Thyroid gland (tissue), 4 donors: ENCODE results near the gene RPUSD2. TPM values are rescaled to one million over a fixed set of nuclear protein-coding genes. Genes with fewer than 3 reads are reported as not detected.

ENCODE experiments used
- DNase-seq, 2 donors: peaks; one replicate each; pipeline ENCODE4 v3.0.0-alpha.2; 2019
- H3K27ac ChIP-seq, 3 donors: fragments of 200-600 bp; sonication (generic); 1 replicate in 2 of 3; 2 replicates in 1 of 3; pipeline ENCODE4 v1.5.1; 2016 to 2019; ENCODE audit warnings: mild to moderate bottlenecking in 1 of 3, moderate library complexity in 1 of 3
- H3K27me3 ChIP-seq: fragments of 200-600 bp; sonication (generic); one replicate; pipeline ENCODE4 v1.5.1; 2019
- H3K36me3 ChIP-seq, 2 donors: fragments of 200-600 bp; sonication (generic); one replicate each; pipeline ENCODE4 v1.5.1; 2016 to 2019
- H3K4me1 ChIP-seq, 2 donors: fragments of 200-600 bp; sonication (generic); one replicate each; pipeline ENCODE4 v1.5.1; 2017 to 2019
- H3K4me3 ChIP-seq, 3 donors: fragments of 200-600 bp; sonication (generic); replicated peaks in 1 of 3; 1 replicate in 2 of 3; 2 replicates in 1 of 3; pipeline ENCODE4 v1.5.1; 2016; ENCODE audit warnings: mild to moderate bottlenecking in 1 of 3
- H3K9me3 ChIP-seq: fragments of 200-600 bp; sonication (generic); one replicate; pipeline ENCODE4 v1.5.1; 2017
- CTCF ChIP-seq, 6 experiments: fragments of 200-600 bp in 3 of 6; fragments of 450-650 bp in 3 of 6; sonication (generic) in 3 of 6; IDR thresholded peaks; one replicate each; pipeline ENCODE4 v1.5.1; 2016 to 2019; ENCODE audit warnings: antibody characterized with exemption in 6 of 6, mild to moderate bottlenecking in 2 of 6, inconsistent platforms in 1 of 6, moderate library complexity in 1 of 6
- POLR2A ChIP-seq, 2 donors: fragments of 450-650 bp; IDR thresholded peaks; one replicate each; pipeline ENCODE4 v1.6.1; 2017; ENCODE audit warnings: antibody characterized with exemption in 2 of 2, mild to moderate bottlenecking in 2 of 2, moderate library complexity in 1 of 2
- WGBS, 2 donors: methylation state at CpG; one replicate each; pipeline ENCODE4 v1.1.5; 2017; 5-methylcytosine and 5-hydroxymethylcytosine counted together
- intact Hi-C: fragments of 100-400 bp; cut with DNase I; formaldehyde crosslinking; loops from one replicate; pipeline ENCODE4 v1.15.1; 2023
- total RNA-seq, 4 donors: library from RNA; depleted of rRNA; stranded (reverse); fragments of >200 nt; gene quantifications; one replicate each; pipeline ENCODE4 v1.2.3, GENCODE V29; 2016

Gene RPUSD2
- total RNA-seq, result 10 to 100 TPM in 1 of 4 donors, 1 to 10 TPM in 3; 5.8 to 10.1 (median 7.1) TPM

GRCh38 chr15:40569129-40569953 lies at the start of gene RPUSD2:
Gene RPUSD2, plus strand, starts transcription at chr15:40569299. Its CDS starts 39 bp downstream, at chr15:40569338.
- H3K4me1 ChIP-seq, result peaks cover 16 to 17% of the 10 kb centered on the region in 2 donors
- H3K27ac ChIP-seq, result peak within 1 kb of the TSS; percentile 35 to 48 (median 42)
- H3K27me3 ChIP-seq, result no peaks in the 10 kb centered on the region
- 1% methylated on average over 35 to 44 of the region's 62 CpGs for WGBS, 2 donors
- peaks cover 12 to 15% of the 10 kb centered on the region in 2 donors for H3K36me3 ChIP-seq
- DNase-seq, result peak; percentile 92 to 95
- H3K9me3 ChIP-seq, result no peaks in the 10 kb centered on the region
- peak within 1 kb of the TSS; percentile 73 to 86 (median 78) for H3K4me3 ChIP-seq
- intact Hi-C loops, result loop anchor here (5.0 to 10.0 kb wide), 2 partner anchors 127 to 205 kb away; partner anchors contain the start of gene BAHD1
- TF ChIP-seq CTCF (IDR thresholded peaks at IDR 0.05), result peak in 1 of 6 experiments; percentile 5
- peak in 1 of 2 donors; percentile 80 for TF ChIP-seq POLR2A (IDR thresholded peaks at IDR 0.05)

- no peak for TF ChIP-seq CTCF (IDR thresholded peaks at IDR 0.05)
- TF ChIP-seq POLR2A (IDR thresholded peaks at IDR 0.05), result no peak
- intact Hi-C loops, result no loop called here
- no peak for DNase-seq
Measured at GRCh38 chr15:40523611-40524010, 45.5 kb upstream of the RPUSD2 start.

GRCh38 chr15:40525855-40526254 lies 43.2 kb upstream of the RPUSD2 start:
- TF ChIP-seq CTCF (IDR thresholded peaks at IDR 0.05) (no peak), POLR2A (IDR thresholded peaks at IDR 0.05) (no peak)
- WGBS, 2 donors, result 94 to 98% methylated on average over 3 of the region's 3 CpGs
- H3K4me3 ChIP-seq, result no peak overlapping the region
- no peaks in the 10 kb centered on the region for H3K4me1 ChIP-seq
- no peaks in the 10 kb centered on the region for H3K9me3 ChIP-seq
- H3K27ac ChIP-seq, result no peak overlapping the region
- H3K36me3 ChIP-seq, result no peaks in the 10 kb centered on the region
- DNase-seq, result no peak
- H3K27me3 ChIP-seq, result no peaks in the 10 kb centered on the region
- intact Hi-C loops, result no loop called here

More at GRCh38 chr15:40523611-40524010, 45.5 kb upstream of the RPUSD2 start:
- Histone ChIP-seq H3K4me3 (no peak overlapping the region), H3K9me3 (no peaks in the 10 kb centered on the region), H3K36me3 (no peaks in the 10 kb centered on the region), H3K27ac (no peak overlapping the region), H3K4me1 (no peaks in the 10 kb centered on the region), H3K27me3 (no peaks in the 10 kb centered on the region)

GRCh38 chr15:40528801-40529200 lies 40.3 kb upstream of the RPUSD2 start:
- Histone ChIP-seq H3K4me3 (no peak overlapping the region), H3K27ac (no peak overlapping the region), H3K9me3 (no peaks in the 10 kb centered on the region), H3K4me1 (no peaks in the 10 kb centered on the region), H3K27me3 (no peaks in the 10 kb centered on the region), H3K36me3 (no peaks in the 10 kb centered on the region)
- intact Hi-C loops, result no loop called here
- 92 to 94% methylated on average over 6 of the region's 6 CpGs for WGBS, 2 donors
- DNase-seq, result no peak
- TF ChIP-seq CTCF (IDR thresholded peaks at IDR 0.05), result no peak
- no peak for TF ChIP-seq POLR2A (IDR thresholded peaks at IDR 0.05)

- WGBS, 2 donors, result 81% methylated on average over 4 of the region's 4 CpGs
- Histone ChIP-seq H3K9me3 (no peaks in the 10 kb centered on the region), H3K4me1 (no peaks in the 10 kb centered on the region), H3K36me3 (peaks cover 0 to 3% of the 10 kb centered on the region in 2 donors), H3K27ac (no peak overlapping the region), H3K27me3 (no peaks in the 10 kb centered on the region), H3K4me3 (no peak overlapping the region)
- no peak for TF ChIP-seq POLR2A (IDR thresholded peaks at IDR 0.05)
- TF ChIP-seq CTCF (IDR thresholded peaks at IDR 0.05), result no peak
- no peak for DNase-seq
- intact Hi-C loops, result no loop called here
Measured at GRCh38 chr15:40533763-40534364, 35.2 kb upstream of the RPUSD2 start.
